Astrocyte (in vitro differentiated cells and primary cell): ENCODE results near the gene PCBP4. TPM values are rescaled to one million over a fixed set of nuclear protein-coding genes. Genes with fewer than 3 reads are reported as not detected.

Experiments
- DNase-seq: peaks from one replicate; pipeline ENCODE4 v3.0.0-alpha.2; 2010; ENCODE audit warnings: low read depth
- FAIRE-seq: peaks from 2 replicates; lab custom pipeline; 2011; peaks lifted over from hg19 to GRCh38; lab: Jason Lieb, UNC
- H2AFZ ChIP-seq: 2 replicates; pipeline ENCODE4 v1.6.0; 2012; ENCODE audit warnings: low read depth, low read length, inconsistent platforms
- H3K27ac ChIP-seq: 2 replicates; pipeline ENCODE4 v1.5.1; 2011; ENCODE audit warnings: low read depth, low read length, inconsistent platforms
- H3K27me3 ChIP-seq: 2 replicates; pipeline ENCODE4 v1.6.0; 2011; ENCODE audit warnings: low read length, inconsistent platforms; ENCODE audit not compliant: insufficient read depth
- H3K36me3 ChIP-seq: 2 replicates; pipeline ENCODE4 v1.5.1; 2011; ENCODE audit warnings: low read length, inconsistent platforms; ENCODE audit not compliant: insufficient read depth
- H3K4me1 ChIP-seq: 2 replicates; pipeline ENCODE4 v1.5.1; 2011; ENCODE audit warnings: low read length, inconsistent platforms; ENCODE audit not compliant: insufficient read depth
- H3K4me2 ChIP-seq: 2 replicates; pipeline ENCODE4 v1.6.0; 2012; ENCODE audit warnings: low read length, inconsistent platforms
- H3K4me3 ChIP-seq: 2 replicates; pipeline ENCODE4 v1.5.1; 2011; ENCODE audit warnings: low read depth, mild to moderate bottlenecking, low read length, inconsistent platforms; ENCODE audit not compliant: insufficient read depth
- H3K79me2 ChIP-seq: 2 replicates; pipeline ENCODE4 v1.6.0; 2012; ENCODE audit warnings: mild to moderate bottlenecking, low read length, inconsistent platforms; ENCODE audit not compliant: insufficient read depth
- H3K9ac ChIP-seq: 2 replicates; pipeline ENCODE4 v1.6.0; 2012; ENCODE audit warnings: mild to moderate bottlenecking, low read length, inconsistent platforms
- H3K9me3 ChIP-seq: 2 replicates; pipeline ENCODE4 v1.5.1; 2012; ENCODE audit warnings: low read depth, mild to moderate bottlenecking, low read length, inconsistent platforms; ENCODE audit not compliant: insufficient read depth
- H4K20me1 ChIP-seq: 2 replicates; pipeline ENCODE4 v1.6.0; 2012; ENCODE audit warnings: low read length, inconsistent platforms; ENCODE audit not compliant: insufficient read depth
- H3K27ac Mint-ChIP-seq: one replicate; pipeline ENCODE4 v1.8.0; 2021; ENCODE audit warnings: mild to moderate bottlenecking, mixed read lengths; ENCODE audit not compliant: unreplicated experiment
- H3K27me3 Mint-ChIP-seq: one replicate; pipeline ENCODE4 v1.8.0; 2021; ENCODE audit warnings: low read depth, mixed read lengths; ENCODE audit not compliant: unreplicated experiment
- H3K36me3 Mint-ChIP-seq: one replicate; pipeline ENCODE4 v1.8.0; 2021; ENCODE audit warnings: low read depth, mixed read lengths; ENCODE audit not compliant: unreplicated experiment
- H3K4me1 Mint-ChIP-seq: one replicate; pipeline ENCODE4 v1.8.0; 2021; ENCODE audit warnings: low read depth, mixed read lengths; ENCODE audit not compliant: unreplicated experiment
- H3K4me3 Mint-ChIP-seq: one replicate; pipeline ENCODE4 v1.8.0; 2021; ENCODE audit warnings: mild to moderate bottlenecking, moderate library complexity, mixed read lengths; ENCODE audit not compliant: unreplicated experiment
- H3K9me3 Mint-ChIP-seq: one replicate; pipeline ENCODE4 v1.8.0; 2021; ENCODE audit warnings: mild to moderate bottlenecking, mixed read lengths; ENCODE audit not compliant: unreplicated experiment
- EZH2 ChIP-seq: IDR thresholded peaks from 2 replicates; pipeline ENCODE4 v1.6.1; 2012; ENCODE audit warnings: mild to moderate bottlenecking, low read length, inconsistent platforms; ENCODE audit not compliant: insufficient read depth
- total RNA-seq: library from RNA; stranded (reverse); gene quantifications from 2 replicates; pipeline ENCODE4 v1.2.1, GENCODE V29; 2021
- TF ChIP-seq, protein P1 (sequence below): IDR thresholded peaks from 2 replicates; pipeline ENCODE4 v1.5.1; 2011; ENCODE audit warnings: low read depth, mild to moderate bottlenecking, inconsistent platforms, low read length, moderate library complexity; ENCODE audit not compliant: insufficient read depth

The PCBP4 gene
- total RNA-seq, 1 donor from 2014 or later = 102 TPM

DNA sequence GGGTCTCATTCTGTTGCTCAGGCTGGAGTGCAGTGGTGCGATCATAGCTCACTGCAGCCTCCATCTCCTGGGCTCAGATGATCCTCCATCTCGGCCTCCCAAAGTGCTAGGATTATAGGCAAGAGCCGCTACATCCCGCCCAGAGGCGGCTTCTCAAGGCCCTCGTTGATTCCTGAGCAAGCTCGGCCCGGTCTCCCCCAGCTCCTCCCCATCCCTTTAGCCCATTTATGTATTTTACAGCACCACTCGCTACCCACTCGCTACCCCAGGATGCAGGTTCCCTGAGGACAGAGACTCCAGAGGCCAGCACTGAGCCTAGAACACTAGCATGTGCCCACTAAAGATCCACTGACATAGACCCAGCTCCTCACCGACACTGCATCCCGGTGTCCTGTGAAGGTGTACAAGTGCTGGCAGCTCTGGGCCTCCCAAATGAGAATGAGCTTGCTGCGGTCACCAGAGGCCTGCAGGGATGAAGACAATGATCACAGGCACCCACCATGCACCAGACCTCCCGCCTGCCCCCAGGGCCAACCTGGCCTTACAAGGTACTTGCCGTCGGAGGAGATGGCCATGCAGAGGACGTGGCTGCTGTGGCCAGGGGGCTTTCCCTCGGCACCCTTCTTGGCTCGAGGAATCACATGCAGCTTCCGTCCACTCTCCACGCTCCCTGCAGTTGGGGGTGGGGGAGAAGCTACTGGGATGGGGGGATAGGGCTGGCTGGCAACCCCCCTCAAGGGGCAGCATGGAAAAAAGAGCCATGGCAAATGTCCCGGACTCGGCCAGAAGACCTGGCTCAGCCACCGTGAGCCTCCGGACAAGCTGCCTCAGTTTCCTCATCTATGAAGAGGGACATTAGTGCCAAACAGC, 31.1 kb downstream of the PCBP4 start:
- H4K20me1 ChIP-seq = peaks cover 44% of the 10 kb centered on the region
- peaks cover 13% of the 10 kb centered on the region for H3K4me1 ChIP-seq
- FAIRE-seq (no peak), DNase-seq (no peak)
- Mint-ChIP-seq H3K27me3 (no peaks in the 10 kb centered on the region), H3K4me1 (peaks cover 6% of the 10 kb centered on the region), H3K4me3 (no peak overlapping the region), H3K27ac (no peak overlapping the region), H3K9me3 (no peaks in the 10 kb centered on the region), H3K36me3 (peaks cover 27% of the 10 kb centered on the region)
- TF ChIP-seq, protein P1, sequence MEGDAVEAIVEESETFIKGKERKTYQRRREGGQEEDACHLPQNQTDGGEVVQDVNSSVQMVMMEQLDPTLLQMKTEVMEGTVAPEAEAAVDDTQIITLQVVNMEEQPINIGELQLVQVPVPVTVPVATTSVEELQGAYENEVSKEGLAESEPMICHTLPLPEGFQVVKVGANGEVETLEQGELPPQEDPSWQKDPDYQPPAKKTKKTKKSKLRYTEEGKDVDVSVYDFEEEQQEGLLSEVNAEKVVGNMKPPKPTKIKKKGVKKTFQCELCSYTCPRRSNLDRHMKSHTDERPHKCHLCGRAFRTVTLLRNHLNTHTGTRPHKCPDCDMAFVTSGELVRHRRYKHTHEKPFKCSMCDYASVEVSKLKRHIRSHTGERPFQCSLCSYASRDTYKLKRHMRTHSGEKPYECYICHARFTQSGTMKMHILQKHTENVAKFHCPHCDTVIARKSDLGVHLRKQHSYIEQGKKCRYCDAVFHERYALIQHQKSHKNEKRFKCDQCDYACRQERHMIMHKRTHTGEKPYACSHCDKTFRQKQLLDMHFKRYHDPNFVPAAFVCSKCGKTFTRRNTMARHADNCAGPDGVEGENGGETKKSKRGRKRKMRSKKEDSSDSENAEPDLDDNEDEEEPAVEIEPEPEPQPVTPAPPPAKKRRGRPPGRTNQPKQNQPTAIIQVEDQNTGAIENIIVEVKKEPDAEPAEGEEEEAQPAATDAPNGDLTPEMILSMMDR = no peak
- no peaks in the 10 kb centered on the region for H3K27me3 ChIP-seq
- H3K36me3 ChIP-seq = peaks cover 11% of the 10 kb centered on the region
- H3K79me2 ChIP-seq = peaks cover 32% of the 10 kb centered on the region
- H3K9ac ChIP-seq = no peak overlapping the region
- no peak overlapping the region for H2AFZ ChIP-seq
- H3K27ac ChIP-seq = no peak overlapping the region
- no peak overlapping the region for H3K4me3 ChIP-seq
- no peak overlapping the region for H3K4me2 ChIP-seq
- no peaks in the 10 kb centered on the region for H3K9me3 ChIP-seq

DNA sequence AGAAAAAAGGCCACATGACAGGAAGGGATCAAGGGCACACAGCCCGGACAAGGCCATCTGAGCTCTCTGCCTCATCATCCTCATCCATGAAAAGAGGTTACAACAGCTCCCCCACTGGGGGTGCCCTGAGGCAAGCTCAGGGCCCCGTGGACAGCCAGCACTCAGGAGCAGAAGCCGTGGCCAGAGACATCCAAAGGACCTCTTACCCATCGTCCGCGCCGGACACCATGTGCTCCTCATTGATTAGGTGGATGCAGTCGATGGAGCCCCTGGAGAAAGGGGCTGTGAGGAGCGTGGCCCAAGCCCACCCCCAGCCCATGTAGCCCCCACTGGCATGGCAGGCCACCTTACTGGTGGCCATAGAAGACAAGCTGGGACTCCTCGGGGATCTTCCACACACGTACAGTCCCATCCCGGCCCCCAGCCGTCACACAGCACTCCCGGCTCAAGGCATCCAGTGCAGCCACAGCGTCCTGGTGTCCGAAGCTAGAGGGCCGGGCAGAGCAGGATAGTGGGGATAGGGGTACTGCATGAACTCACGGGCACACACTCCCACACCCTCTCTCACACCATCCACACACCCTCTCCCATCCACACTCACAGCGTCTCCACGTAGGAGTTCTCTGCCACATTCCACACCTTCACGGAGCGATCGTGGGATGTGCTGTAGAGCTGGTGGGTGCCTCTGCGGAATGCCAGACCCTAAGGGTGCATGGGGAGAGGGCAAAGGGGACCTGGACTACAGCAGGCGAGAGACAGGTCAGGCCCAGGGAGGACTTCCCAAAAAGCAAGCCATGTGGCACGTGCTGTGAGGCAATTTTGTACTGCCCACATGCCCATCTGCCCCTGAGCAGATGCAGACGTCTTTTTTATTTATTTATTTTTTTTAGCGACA, 32.0 kb downstream of the PCBP4 start:
- Mint-ChIP-seq H3K9me3 (no peaks in the 10 kb centered on the region), H3K4me1 (no peaks in the 10 kb centered on the region), H3K27me3 (no peaks in the 10 kb centered on the region), H3K4me3 (no peak overlapping the region), H3K27ac (no peak overlapping the region), H3K36me3 (peaks cover 31% of the 10 kb centered on the region)
- Histone ChIP-seq H2AFZ (no peak overlapping the region), H3K79me2 (peaks cover 23% of the 10 kb centered on the region), H4K20me1 (peaks cover 35% of the 10 kb centered on the region), H3K9me3 (no peaks in the 10 kb centered on the region), H3K4me3 (no peak overlapping the region), H3K27ac (no peak overlapping the region), H3K4me2 (no peak overlapping the region), H3K4me1 (peaks cover 4% of the 10 kb centered on the region), H3K27me3 (no peaks in the 10 kb centered on the region), H3K36me3 (peaks cover 11% of the 10 kb centered on the region), H3K9ac (no peak overlapping the region)
- TF ChIP-seq, protein P1 = no peak
- no peak for TF ChIP-seq EZH2
- FAIRE-seq = no peak
- DNase-seq = no peak
